A549 (cell line): ENCODE measurements around the gene PSMC3.

Experiments
- CHD2 ChIP-seq: fragments of 150-350 bp; IDR thresholded peaks from 2 replicates; pipeline ENCODE4 v1.6.1; 2014; ENCODE audit warnings: low read length; ENCODE audit not compliant: partially characterized antibody
- KDM1A ChIP-seq: fragments of 200-600 bp; sonication (generic); IDR thresholded peaks from 2 replicates; pipeline ENCODE4 v1.6.1; 2016; ENCODE audit warnings: low read depth, mild to moderate bottlenecking
- TF ChIP-seq, protein P1 (sequence below): fragments of >200 bp; sonication (Bioruptor Twin); formaldehyde crosslinking; IDR thresholded peaks from 3 replicates; pipeline ENCODE4 v1.5.1; 2016
- TF ChIP-seq, protein P2 (sequence below): fragments of 200-600 bp; sonication (generic); IDR thresholded peaks from 2 replicates; pipeline ENCODE4 v1.6.1; 2016; ENCODE audit warnings: antibody characterized with exemption, mild to moderate bottlenecking, moderate library complexity

DNA sequence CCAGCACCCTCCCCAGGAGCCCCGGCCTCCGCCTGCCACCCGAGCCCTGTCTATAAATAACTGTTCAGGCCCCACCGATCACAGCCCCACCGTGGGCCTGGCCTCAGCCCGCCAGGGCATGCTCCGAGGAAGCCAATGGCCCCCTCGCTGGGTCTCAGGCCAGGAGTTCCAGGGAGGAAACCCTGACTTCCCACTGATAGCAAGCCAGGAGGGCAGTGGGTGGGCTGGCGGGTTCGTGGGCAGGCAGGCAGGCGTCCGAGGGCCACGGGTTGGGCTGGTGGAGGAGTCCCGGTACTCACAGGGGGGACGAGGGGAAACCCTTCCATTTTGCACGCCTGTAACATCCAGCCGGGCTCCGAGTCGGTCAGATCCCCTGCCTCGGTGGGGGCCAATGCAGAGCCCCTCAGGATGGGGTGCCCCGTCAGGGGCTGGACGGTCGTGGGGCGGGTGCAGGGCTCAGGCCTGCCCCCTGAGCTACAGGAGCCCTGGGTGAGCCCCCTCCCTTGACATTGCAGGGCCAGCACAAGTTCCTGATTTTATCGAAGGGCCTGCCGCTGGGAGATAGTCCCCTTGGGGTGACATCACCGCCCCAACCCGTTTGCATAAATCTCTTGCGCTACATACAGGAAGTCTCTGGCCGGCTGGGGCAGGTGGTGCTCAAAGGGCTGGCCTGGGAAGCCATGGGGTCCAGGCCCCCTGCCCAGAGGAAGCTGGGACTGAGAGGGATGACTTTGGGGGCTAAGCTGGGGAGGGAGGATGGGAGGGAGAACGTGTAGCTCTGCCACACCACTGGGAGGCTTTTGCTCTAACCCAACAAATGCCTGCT lies 48.0 kb downstream of the PSMC3 start, which contains the start of gene SPI1:
- TF ChIP-seq, protein P1, sequence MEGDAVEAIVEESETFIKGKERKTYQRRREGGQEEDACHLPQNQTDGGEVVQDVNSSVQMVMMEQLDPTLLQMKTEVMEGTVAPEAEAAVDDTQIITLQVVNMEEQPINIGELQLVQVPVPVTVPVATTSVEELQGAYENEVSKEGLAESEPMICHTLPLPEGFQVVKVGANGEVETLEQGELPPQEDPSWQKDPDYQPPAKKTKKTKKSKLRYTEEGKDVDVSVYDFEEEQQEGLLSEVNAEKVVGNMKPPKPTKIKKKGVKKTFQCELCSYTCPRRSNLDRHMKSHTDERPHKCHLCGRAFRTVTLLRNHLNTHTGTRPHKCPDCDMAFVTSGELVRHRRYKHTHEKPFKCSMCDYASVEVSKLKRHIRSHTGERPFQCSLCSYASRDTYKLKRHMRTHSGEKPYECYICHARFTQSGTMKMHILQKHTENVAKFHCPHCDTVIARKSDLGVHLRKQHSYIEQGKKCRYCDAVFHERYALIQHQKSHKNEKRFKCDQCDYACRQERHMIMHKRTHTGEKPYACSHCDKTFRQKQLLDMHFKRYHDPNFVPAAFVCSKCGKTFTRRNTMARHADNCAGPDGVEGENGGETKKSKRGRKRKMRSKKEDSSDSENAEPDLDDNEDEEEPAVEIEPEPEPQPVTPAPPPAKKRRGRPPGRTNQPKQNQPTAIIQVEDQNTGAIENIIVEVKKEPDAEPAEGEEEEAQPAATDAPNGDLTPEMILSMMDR, result no peak
- TF ChIP-seq, protein P2, sequence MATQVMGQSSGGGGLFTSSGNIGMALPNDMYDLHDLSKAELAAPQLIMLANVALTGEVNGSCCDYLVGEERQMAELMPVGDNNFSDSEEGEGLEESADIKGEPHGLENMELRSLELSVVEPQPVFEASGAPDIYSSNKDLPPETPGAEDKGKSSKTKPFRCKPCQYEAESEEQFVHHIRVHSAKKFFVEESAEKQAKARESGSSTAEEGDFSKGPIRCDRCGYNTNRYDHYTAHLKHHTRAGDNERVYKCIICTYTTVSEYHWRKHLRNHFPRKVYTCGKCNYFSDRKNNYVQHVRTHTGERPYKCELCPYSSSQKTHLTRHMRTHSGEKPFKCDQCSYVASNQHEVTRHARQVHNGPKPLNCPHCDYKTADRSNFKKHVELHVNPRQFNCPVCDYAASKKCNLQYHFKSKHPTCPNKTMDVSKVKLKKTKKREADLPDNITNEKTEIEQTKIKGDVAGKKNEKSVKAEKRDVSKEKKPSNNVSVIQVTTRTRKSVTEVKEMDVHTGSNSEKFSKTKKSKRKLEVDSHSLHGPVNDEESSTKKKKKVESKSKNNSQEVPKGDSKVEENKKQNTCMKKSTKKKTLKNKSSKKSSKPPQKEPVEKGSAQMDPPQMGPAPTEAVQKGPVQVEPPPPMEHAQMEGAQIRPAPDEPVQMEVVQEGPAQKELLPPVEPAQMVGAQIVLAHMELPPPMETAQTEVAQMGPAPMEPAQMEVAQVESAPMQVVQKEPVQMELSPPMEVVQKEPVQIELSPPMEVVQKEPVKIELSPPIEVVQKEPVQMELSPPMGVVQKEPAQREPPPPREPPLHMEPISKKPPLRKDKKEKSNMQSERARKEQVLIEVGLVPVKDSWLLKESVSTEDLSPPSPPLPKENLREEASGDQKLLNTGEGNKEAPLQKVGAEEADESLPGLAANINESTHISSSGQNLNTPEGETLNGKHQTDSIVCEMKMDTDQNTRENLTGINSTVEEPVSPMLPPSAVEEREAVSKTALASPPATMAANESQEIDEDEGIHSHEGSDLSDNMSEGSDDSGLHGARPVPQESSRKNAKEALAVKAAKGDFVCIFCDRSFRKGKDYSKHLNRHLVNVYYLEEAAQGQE, result no peak
- TF ChIP-seq KDM1A (no peak), CHD2 (no peak)
